OCI-LY7 (cell line): Measurements from ENCODE around the gene MFAP2.

Experiments
- EZH2phosphoT487 ChIP-seq: fragments of 200-600 bp; sonication (generic); IDR thresholded peaks from 2 replicates; pipeline ENCODE4 v1.6.1; 2018; ENCODE audit warnings: low read depth, borderline replicate concordance, mild to moderate bottlenecking, mixed run types, antibody characterized with exemption, low read length, moderate library complexity, mixed read lengths
- TF ChIP-seq, protein P1 (sequence below): fragments of 200-600 bp; sonication (generic); conservative IDR thresholded peaks from 2 replicates; pipeline ENCODE4 v1.5.1; 2014; ENCODE audit warnings: mild to moderate bottlenecking, antibody characterized with exemption, low read length, moderate library complexity, mixed read lengths

DNA sequence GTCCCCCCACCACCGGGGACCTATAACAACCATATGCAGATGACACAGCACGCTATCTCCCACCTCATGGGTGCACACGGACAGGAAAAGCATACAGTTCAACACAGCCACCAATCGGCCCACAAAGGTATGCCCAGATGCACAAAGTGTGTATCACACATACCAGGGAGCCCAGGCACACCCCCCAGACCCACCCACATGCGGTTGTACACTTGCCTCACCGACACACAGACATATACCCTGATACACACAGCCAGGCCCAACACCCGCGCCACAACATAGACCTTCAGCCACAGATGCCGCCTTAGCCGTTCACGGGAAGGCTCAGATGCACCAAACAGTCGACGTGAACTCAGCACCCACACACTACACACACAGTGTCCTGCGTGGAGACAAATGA is 53.2 kb downstream of the MFAP2 start:
- TF ChIP-seq, protein P1, sequence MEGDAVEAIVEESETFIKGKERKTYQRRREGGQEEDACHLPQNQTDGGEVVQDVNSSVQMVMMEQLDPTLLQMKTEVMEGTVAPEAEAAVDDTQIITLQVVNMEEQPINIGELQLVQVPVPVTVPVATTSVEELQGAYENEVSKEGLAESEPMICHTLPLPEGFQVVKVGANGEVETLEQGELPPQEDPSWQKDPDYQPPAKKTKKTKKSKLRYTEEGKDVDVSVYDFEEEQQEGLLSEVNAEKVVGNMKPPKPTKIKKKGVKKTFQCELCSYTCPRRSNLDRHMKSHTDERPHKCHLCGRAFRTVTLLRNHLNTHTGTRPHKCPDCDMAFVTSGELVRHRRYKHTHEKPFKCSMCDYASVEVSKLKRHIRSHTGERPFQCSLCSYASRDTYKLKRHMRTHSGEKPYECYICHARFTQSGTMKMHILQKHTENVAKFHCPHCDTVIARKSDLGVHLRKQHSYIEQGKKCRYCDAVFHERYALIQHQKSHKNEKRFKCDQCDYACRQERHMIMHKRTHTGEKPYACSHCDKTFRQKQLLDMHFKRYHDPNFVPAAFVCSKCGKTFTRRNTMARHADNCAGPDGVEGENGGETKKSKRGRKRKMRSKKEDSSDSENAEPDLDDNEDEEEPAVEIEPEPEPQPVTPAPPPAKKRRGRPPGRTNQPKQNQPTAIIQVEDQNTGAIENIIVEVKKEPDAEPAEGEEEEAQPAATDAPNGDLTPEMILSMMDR = no peak
- TF ChIP-seq EZH2phosphoT487 = no peak
